GM13977 (cell line): ENCODE measurements around the gene EPYC.

ENCODE experiments used
- DNase-seq: peaks from one replicate; pipeline ENCODE4 v3.0.0; 2012; ENCODE audit warnings: low spot score
- CTCF ChIP-seq: IDR thresholded peaks from 2 replicates; pipeline ENCODE4 v1.5.1; 2012; ENCODE audit warnings: mild to moderate bottlenecking, control low read depth; ENCODE audit not compliant: insufficient read depth; ENCODE audit errors: extremely low read depth, missing control alignments
- in situ Hi-C: fragments of 300-500 bp; cut with MboI; formaldehyde crosslinking; loops from one replicate; pipeline ENCODE4 v1.12.0; 2022; ENCODE audit warnings: low sequenced_read_pairs, low pct_unique_long_range_greater_than_20kb, mixed read lengths, inconsistent platforms; ENCODE audit not compliant: unreplicated experiment

Gene EPYC

GRCh38 chr12:91037276-91037675, 32.5 kb upstream of the EPYC start:
- TF ChIP-seq CTCF, result no peak
- in situ Hi-C loops, result no loop called here
- no peak for DNase-seq

- no peak for DNase-seq
- in situ Hi-C loops, result no loop called here
- TF ChIP-seq CTCF, result no peak
These were observed 28.5 kb upstream of the EPYC start for GRCh38 chr12:91033251-91033650.

- DNase-seq, result no peak
- in situ Hi-C loops, result no loop called here
- TF ChIP-seq CTCF, result no peak
These were observed 18.7 kb upstream of the EPYC start for GRCh38 chr12:91023326-91024004.

GRCh38 chr12:91021076-91021475, 16.3 kb upstream of the EPYC start:
- in situ Hi-C loops, result no loop called here
- DNase-seq, result no peak
- TF ChIP-seq CTCF, result no peak

- in situ Hi-C loops, result no loop called here
- DNase-seq, result no peak
- no peak for TF ChIP-seq CTCF
These were observed 14.7 kb upstream of the EPYC start for GRCh38 chr12:91019455-91019854.

- in situ Hi-C loops, result no loop called here
- no peak for DNase-seq
- no peak for TF ChIP-seq CTCF
These were observed 12.9 kb upstream of the EPYC start for GRCh38 chr12:91017511-91018263.
